Astrocyte (in vitro differentiated cells and primary cell): Measurements from ENCODE around the gene LCN1.

Experiments used
- EZH2 ChIP-seq: IDR thresholded peaks from 2 replicates; pipeline ENCODE4 v1.6.1; 2012; ENCODE audit warnings: mild to moderate bottlenecking, low read length, inconsistent platforms; ENCODE audit not compliant: insufficient read depth
- TF ChIP-seq, protein P1 (sequence below): IDR thresholded peaks from 2 replicates; pipeline ENCODE4 v1.5.1; 2011; ENCODE audit warnings: low read depth, mild to moderate bottlenecking, inconsistent platforms, low read length, moderate library complexity; ENCODE audit not compliant: insufficient read depth

DNA sequence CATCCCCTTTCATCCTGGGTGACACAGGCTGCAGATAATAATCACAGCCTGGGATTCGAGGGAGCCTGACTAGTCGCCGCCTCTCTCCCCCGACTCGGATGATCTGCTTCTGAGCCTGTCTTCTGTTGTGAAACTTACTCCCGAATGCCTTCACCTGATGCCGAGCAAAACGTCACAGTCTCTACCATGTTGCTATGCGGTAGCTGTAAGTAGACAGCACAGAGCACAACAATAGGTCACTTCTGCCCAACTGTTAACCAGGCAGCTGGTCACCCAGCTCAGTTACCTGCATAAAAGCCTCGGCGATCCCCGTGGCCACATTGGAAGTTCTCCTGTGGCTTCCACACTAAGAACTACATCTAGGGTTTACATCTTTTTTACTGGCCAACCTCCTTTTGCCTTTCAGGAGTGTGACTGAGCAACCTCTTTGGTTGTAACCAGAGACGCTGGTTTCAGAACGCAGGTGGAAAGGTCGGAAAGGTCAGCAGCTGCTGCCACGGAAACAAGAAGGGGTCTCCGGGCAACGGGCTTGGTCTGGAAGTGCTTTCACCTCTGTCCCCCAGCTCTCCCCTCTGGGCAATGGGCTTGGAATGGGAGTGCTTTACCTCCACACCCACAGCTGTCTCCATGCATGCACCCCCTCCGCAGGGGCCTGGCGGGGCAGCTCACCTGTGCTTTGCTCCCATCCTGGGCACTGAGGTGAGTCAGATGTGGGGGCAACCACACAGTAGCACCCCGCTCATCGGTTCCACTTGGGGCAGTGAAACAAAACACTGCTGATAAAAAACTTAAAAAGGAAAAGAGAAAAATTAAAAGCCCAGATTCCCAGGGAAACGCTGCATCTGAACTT lies 49.2 kb upstream of the LCN1 start:
- TF ChIP-seq, protein P1, sequence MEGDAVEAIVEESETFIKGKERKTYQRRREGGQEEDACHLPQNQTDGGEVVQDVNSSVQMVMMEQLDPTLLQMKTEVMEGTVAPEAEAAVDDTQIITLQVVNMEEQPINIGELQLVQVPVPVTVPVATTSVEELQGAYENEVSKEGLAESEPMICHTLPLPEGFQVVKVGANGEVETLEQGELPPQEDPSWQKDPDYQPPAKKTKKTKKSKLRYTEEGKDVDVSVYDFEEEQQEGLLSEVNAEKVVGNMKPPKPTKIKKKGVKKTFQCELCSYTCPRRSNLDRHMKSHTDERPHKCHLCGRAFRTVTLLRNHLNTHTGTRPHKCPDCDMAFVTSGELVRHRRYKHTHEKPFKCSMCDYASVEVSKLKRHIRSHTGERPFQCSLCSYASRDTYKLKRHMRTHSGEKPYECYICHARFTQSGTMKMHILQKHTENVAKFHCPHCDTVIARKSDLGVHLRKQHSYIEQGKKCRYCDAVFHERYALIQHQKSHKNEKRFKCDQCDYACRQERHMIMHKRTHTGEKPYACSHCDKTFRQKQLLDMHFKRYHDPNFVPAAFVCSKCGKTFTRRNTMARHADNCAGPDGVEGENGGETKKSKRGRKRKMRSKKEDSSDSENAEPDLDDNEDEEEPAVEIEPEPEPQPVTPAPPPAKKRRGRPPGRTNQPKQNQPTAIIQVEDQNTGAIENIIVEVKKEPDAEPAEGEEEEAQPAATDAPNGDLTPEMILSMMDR, result no peak
- no peak for TF ChIP-seq EZH2
